HG03520 (cell line): Measurements from ENCODE around the gene GAS6.

ENCODE experiments used
- ATAC-seq: cut with Tn5 transposase; IDR thresholded peaks from one replicate; pipeline ENCODE4 v1.9.1; 2021; ENCODE audit warnings: mild to moderate bottlenecking, moderate library complexity; ENCODE audit not compliant: unreplicated experiment

The GAS6 gene

DNA sequence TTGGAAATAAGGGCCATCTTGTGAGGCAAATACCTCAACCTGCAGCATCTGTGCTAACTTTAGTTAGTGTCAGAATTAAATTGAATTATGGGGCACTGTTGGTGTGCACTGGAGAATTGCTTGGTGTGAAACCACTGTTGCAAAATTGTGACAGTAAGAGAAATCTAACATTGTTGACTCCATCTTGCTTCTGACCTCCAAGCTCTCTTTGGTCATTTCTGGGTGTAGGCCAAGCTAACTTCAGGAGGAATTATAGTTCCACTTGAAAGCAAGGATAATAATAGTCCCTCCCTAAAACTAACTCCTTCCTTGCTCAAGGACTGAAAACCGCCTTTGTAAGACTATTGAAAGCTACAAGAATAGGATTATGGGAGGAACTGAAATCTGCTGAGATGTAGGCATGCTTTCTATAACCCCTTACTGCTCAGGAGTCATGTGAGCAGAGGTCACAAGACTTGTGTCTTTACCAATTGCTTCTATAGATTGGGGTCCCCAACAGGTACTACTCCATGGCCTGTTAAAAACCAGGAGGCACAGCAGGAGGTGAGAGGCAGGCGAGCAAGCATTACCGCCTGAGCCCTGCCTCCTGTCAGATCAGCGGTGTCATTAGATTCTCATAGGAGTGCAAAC lies 24.9 kb upstream of the GAS6 start:
- no peak for ATAC-seq

- no peak for ATAC-seq
Observed at GRCh38 chr13:113887700-113888201, 23.9 kb upstream of the GAS6 start.

DNA sequence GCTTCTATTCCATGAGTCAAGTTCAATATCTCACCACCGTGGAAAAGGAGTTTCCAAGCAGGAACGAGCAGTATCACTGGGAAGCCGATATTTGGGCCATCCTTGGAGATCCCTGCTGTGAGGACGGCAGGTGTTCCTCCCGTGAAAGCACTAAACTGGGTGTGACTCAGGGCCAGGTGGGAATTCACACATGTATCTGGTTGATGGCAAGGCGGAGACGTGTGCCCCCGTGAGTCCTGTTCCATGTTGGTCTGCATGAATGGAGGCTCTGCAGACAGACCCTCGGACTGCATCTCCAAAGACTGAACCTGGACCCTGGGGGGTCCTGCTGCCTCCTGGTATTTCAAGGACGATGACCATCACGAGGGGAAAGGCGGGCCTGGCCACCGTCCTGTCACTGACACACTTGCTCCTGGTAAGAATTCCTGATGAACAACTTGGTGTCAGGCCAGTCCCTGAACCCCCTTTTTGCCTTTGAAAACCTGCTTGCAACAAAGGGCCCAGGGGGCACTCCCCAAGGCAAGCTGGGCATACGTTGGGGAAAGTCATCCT lies 22.8 kb upstream of the GAS6 start:
- no peak for ATAC-seq

DNA sequence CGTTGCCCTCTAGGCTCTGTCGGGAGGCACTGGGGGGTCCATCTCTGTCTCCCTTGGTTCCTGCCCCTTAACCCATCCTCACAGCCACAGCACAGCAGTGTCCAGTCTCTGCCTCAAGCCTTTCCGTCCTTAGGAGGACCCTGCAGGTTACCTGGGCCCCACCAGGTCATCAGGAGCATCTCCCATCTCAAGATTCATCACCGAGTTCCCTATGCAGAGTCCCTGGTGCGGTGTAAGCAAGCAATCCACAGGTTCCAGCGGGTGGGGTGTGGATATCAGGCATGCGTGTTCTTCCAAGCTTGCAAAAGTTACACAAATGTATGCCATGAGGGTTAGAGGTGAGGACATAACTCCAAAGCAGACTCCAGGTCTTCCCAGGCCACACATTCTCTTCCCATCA lies 20.9 kb upstream of the GAS6 start:
- ATAC-seq = no peak

- ATAC-seq = no peak
Observed at GRCh38 chr13:113883921-113884804, 20.3 kb upstream of the GAS6 start.

DNA sequence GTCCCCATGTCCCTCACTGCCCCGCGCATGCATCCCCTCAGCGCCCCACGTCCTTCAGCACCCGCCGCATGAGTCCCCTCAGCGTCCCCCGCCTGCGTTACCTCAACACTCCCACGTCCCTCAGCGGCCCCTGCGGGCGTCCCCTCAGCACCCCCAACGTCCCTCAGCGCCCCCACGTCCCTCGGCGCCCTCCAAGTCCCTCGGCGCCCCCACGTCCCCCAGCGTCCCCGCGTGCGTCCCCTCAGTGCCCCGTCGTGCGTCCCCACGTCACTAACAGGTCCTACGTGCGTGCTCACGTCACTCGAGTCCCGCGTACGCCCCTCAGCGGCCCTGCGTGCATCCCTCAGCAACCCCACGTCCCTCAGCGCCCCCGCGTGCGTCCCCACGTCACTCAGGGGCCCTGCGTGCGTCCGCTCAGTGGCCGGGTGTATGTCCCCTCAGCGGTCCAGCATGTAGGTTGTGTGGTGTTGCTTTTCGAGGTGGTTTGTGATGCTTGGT lies 19.5 kb upstream of the GAS6 start:
- ATAC-seq = no peak

GRCh38 chr13:113882716-113883115 lies 18.8 kb upstream of the GAS6 start:
- ATAC-seq = no peak

DNA sequence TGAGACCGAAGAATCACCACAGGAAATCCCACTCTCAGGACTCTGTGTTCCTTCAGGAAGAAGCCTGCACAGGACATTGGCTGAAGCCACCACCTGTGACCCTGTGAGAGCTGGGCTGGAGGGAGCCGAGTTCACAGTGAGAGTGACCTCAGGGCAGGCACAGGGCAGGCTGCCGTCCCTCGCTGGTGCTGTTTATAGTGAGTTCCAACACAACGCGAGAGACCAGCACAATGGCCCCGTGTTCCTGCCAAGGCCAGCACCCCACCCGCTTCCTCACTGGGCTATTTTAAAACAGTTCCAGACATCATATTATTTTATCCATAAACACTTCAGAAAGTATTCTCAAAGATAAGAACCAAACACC lies 18.4 kb upstream of the GAS6 start:
- ATAC-seq = no peak

GRCh38 chr13:113881614-113882266 lies 17.9 kb upstream of the GAS6 start:
- no peak for ATAC-seq

GRCh38 chr13:113880651-113881611 lies 17.1 kb upstream of the GAS6 start:
- no peak for ATAC-seq

- ATAC-seq = no peak
Observed at GRCh38 chr13:113879494-113880360, 15.9 kb upstream of the GAS6 start.

DNA sequence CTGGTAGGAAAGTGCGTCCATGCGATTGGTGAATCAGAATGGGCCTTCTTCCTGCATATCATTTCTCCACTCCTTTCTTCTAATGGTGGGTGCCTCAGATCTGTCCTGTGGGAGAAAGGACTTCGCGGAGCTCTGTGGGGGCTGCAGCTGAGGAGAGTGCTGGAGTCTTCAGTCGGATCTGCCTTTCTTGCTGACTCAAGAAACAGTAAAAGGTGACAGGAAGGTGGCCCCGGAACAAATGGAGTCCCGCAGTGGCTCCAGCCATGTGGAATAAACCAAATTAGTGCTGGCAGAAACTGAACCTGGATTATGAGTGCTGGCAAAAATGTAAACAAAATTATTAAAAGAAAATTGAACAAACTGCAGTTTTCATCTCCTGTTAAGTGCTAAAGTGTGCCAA lies 15.1 kb upstream of the GAS6 start:
- no peak for ATAC-seq

DNA sequence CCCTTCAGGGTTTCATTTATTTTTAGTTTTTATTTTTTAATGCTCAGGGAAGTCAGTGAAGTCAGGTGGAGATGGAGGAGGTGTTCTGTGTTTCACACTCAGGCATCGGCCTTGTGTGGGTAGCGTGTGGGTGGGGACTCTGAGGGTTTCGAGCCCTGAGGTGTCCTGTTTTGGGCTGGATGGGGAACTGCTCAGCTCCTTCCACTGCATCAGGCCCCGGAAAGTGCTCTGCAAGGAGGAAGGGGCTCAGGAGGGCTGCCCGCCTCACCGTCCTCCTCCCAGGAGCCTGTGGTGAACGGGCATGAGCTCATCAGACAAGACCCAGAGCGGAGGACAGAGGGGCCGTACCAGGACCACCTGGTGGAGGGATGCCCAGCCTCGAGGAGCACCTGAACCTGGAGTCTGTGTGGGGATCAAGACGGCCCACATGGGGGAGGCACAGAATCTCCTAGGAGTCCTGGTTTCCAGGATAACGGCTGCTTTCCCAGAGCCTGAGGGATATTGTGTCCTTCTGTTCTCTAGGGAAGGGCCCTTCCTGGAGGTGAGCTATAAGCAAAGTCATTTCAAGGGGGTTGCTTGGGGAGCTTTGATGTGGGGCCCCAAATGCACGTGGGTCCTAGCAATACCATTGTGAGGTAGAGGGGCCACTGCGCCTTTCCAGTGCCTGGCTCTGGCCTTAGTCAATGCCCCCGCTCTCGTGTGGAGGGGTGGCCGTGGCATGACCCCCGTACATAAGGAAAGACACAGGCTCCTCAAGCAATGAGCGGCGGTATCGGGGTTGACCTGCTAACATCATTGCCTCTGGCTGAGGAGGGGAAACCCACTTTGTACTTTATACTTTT lies 13.5 kb upstream of the GAS6 start:
- ATAC-seq = no peak

GRCh38 chr13:113876346-113877148 lies 12.7 kb upstream of the GAS6 start:
- no peak for ATAC-seq

DNA sequence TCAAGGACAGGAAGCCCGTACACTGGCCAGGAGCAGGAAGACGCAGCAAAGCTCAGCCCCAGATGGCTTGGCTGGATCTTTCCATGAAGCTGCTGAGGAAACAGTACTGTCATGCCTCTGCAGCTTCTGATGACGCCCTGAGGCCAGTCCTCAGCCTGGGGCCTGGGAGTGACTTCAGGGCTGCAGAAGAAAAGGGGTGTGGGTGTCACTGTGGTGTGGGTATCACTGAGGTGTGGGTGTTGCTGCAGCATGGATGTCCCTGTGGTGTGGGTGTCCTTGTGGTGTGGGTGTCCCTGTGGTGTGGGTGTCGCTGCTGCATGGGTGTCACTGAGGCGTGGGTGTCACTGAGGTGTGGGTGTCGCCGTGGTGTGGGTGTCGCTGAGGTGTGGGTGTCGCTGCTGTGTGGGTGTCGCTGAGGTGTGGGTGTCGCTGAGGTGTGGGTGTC lies 12.0 kb upstream of the GAS6 start:
- ATAC-seq = no peak

- no peak for ATAC-seq
Observed at GRCh38 chr13:113875429-113875815, 11.5 kb upstream of the GAS6 start.
